ENCODE measurements around the gene PKNOX2. TPM values are rescaled to one million over a fixed set of nuclear protein-coding genes. Genes with fewer than 3 reads are reported as not detected.
A peak's percentile ranks its signal among the peaks of the same experiment; 100 is the strongest.

Gene PKNOX2
- total and polyA plus RNA-seq, 9 donors, result 10.6 to 42.3 (median 30.0) TPM

- H3K27me3 ChIP-seq, result no peaks in the 10 kb centered on the region
- peak overlapping the region in 1 of 2 donors; percentile 68 for H3K27ac ChIP-seq
- H3K4me3 ChIP-seq, result no peak overlapping the region
- TF ChIP-seq CTCF (IDR thresholded peaks at IDR 0.05), result no peak
- TF ChIP-seq EP300 (IDR thresholded peaks at IDR 0.05), result no peak
- TF ChIP-seq POLR2A (IDR thresholded peaks at IDR 0.05), result no peak
- intact Hi-C loops (cut with DNase I), result loop anchor here (2.0 to 10.0 kb wide), 5 partner anchors 60 to 253 kb away; partner anchors contain the start of gene PKNOX2 (in 1 of the 4)
- peaks cover 15% of the 10 kb centered on the region for H3K4me1 ChIP-seq (ENCODE audit: insufficient read depth)
- WGBS, 3 donors, result 92 to 97% (median 94%) methylated on average over 4 of the region's 4 CpGs
- DNase-seq, result no peak
- no peaks in the 10 kb centered on the region for H3K9me3 ChIP-seq
- no peaks in the 10 kb centered on the region for H3K36me3 ChIP-seq
Observed at GRCh38 chr11:125344846-125345420, 180.4 kb downstream of the PKNOX2 start.

GRCh38 chr11:125345421-125346178 lies 181.0 kb downstream of the PKNOX2 start:
- intact Hi-C loops (cut with DNase I), result loop anchor here (2.0 to 10.0 kb wide), 5 partner anchors 59 to 253 kb away; partner anchors contain the start of gene PKNOX2 (in 4 of the 4)
- Histone ChIP-seq H3K27me3 (no peaks in the 10 kb centered on the region), H3K27ac (peak overlapping the region; percentile 44 to 68), H3K4me1 (ENCODE audit: insufficient read depth) (peaks cover 15% of the 10 kb centered on the region), H3K9me3 (no peaks in the 10 kb centered on the region), H3K36me3 (no peaks in the 10 kb centered on the region), H3K4me3 (no peak overlapping the region)
- peak; percentile 84 to 93 (median 91) for DNase-seq
- TF ChIP-seq EP300 (IDR thresholded peaks at IDR 0.05), result no peak
- TF ChIP-seq POLR2A (IDR thresholded peaks at IDR 0.05), result no peak
- peak; percentile 84 to 94 (median 87) for TF ChIP-seq CTCF (IDR thresholded peaks at IDR 0.05)
- WGBS, 3 donors, result 23 to 25% (median 23%) methylated on average over 20 of the region's 20 CpGs

- 12 to 20% (median 20%) methylated on average over 6 of the region's 6 CpGs for WGBS, 3 donors
- H3K9me3 ChIP-seq, result no peaks in the 10 kb centered on the region
- intact Hi-C loops (cut with DNase I), result loop anchor here (2.0 to 10.0 kb wide), 5 partner anchors 59 to 254 kb away; partner anchors contain the start of gene PKNOX2 (in 3 of the 4)
- peak overlapping the region; percentile 44 to 68 for H3K27ac ChIP-seq
- no peaks in the 10 kb centered on the region for H3K36me3 ChIP-seq
- no peaks in the 10 kb centered on the region for H3K27me3 ChIP-seq
- no peak overlapping the region for H3K4me3 ChIP-seq
- no peak for DNase-seq
- peaks cover 15% of the 10 kb centered on the region for H3K4me1 ChIP-seq (ENCODE audit: insufficient read depth)
- TF ChIP-seq POLR2A (IDR thresholded peaks at IDR 0.05), result no peak
- TF ChIP-seq EP300 (IDR thresholded peaks at IDR 0.05), result no peak
- no peak for TF ChIP-seq CTCF (IDR thresholded peaks at IDR 0.05)
Observed at GRCh38 chr11:125346179-125346530, 181.6 kb downstream of the PKNOX2 start.

GRCh38 chr11:125346565-125347260 lies 182.2 kb downstream of the PKNOX2 start:
- H3K27ac ChIP-seq, result peak overlapping the region in 1 of 2 donors; percentile 68
- peaks cover 14% of the 10 kb centered on the region for H3K4me1 ChIP-seq (ENCODE audit: insufficient read depth)
- TF ChIP-seq POLR2A (IDR thresholded peaks at IDR 0.05), result no peak
- H3K36me3 ChIP-seq, result no peaks in the 10 kb centered on the region
- intact Hi-C loops (cut with DNase I), result loop anchor here (2.0 to 10.0 kb wide), 5 partner anchors 58 to 254 kb away; partner anchors contain the start of gene PKNOX2 (in 3 of the 4)
- DNase-seq, result peak in 1 of 5 donors; percentile 31
- H3K4me3 ChIP-seq, result no peak overlapping the region
- H3K27me3 ChIP-seq, result no peaks in the 10 kb centered on the region
- no peaks in the 10 kb centered on the region for H3K9me3 ChIP-seq
- 84 to 88% (median 88%) methylated on average over 9 of the region's 9 CpGs for WGBS, 3 donors

Data from ovary (tissue), 9 donors.